CD4-positive, alpha-beta T cell (primary cell): ENCODE measurements around the gene CAPZB. TPM values are rescaled to one million over a fixed set of nuclear protein-coding genes. Genes with fewer than 3 reads are reported as not detected.
A peak's percentile ranks its signal among the peaks of the same experiment; 100 is the strongest.

Experiments used
- ATAC-seq: fragments of 200-7000 bp; cut with Tn5 transposase; one replicate; pipeline ENCODE4 v1.10.0; 2022; ENCODE audit warnings: mild to moderate bottlenecking; ENCODE audit not compliant: poor library complexity
- CTCF ChIA-PET: fragments of 350-600 bp; sonication (Branson Sonifier 250); formaldehyde crosslinking; loops from one replicate; lab custom pipeline; 2021; ENCODE audit warnings: antibody characterized with exemption, inconsistent platforms; lab: Charles Lee
- POLR2A ChIA-PET: fragments of 350-600 bp; sonication (Branson Sonifier 250); formaldehyde crosslinking; loops from one replicate; lab custom pipeline; 2021; ENCODE audit warnings: antibody characterized with exemption, inconsistent platforms; lab: Charles Lee
- DNase-seq, 14 experiments: peaks; one replicate each; pipeline ENCODE4 v3.0.0-alpha.2; 2013 to 2020; ENCODE audit warnings: mixed read lengths in 2 of 14
- H3K27ac ChIP-seq, 2 donors: one replicate each; pipeline versions ENCODE4 v1.5.1 to v1.7.0; 2013; ENCODE audit warnings: low read length in 2 of 2, low read depth in 1 of 2, mild to moderate bottlenecking in 1 of 2
- H3K27me3 ChIP-seq, 2 experiments: 1 replicate in 1 of 2; 2 replicates in 1 of 2; pipeline versions ENCODE4 v1.6.1 to v1.7.0; 2013; ENCODE audit warnings: low read length in 2 of 2, control low read depth in 1 of 2, mild to moderate bottlenecking in 1 of 2, moderate library complexity in 1 of 2; ENCODE audit not compliant: insufficient read depth in 2 of 2, control insufficient read depth in 1 of 2
- H3K36me3 ChIP-seq: one replicate; pipeline ENCODE4 v1.6.1; 2013; ENCODE audit warnings: low read length, control low read depth; ENCODE audit not compliant: insufficient read depth
- H3K4me1 ChIP-seq: one replicate; pipeline ENCODE4 v1.6.1; 2013; ENCODE audit warnings: low read length, control low read depth; ENCODE audit not compliant: insufficient read depth
- H3K4me3 ChIP-seq: one replicate; pipeline ENCODE4 v1.5.1; 2013; ENCODE audit warnings: mild to moderate bottlenecking, low read length, moderate library complexity
- H3K9me3 ChIP-seq, 2 experiments: 1 replicate in 1 of 2; 2 replicates in 1 of 2; pipeline versions ENCODE4 v1.6.1 to v1.7.0; 2013; ENCODE audit warnings: low read length in 2 of 2, mild to moderate bottlenecking in 2 of 2, control low read depth in 1 of 2, moderate library complexity in 1 of 2; ENCODE audit not compliant: control insufficient read depth in 1 of 2, insufficient read depth in 1 of 2
- H3K27ac Mint-ChIP-seq: one replicate; pipeline ENCODE4 v1.8.0; 2020; ENCODE audit warnings: mixed read lengths
- H3K27me3 Mint-ChIP-seq: one replicate; pipeline ENCODE4 v1.8.0; 2021; ENCODE audit warnings: mixed read lengths
- H3K36me3 Mint-ChIP-seq: one replicate; pipeline ENCODE4 v1.8.0; 2021; ENCODE audit warnings: low read depth, mixed read lengths
- H3K4me1 Mint-ChIP-seq: one replicate; pipeline ENCODE4 v1.8.0; 2021; ENCODE audit warnings: low read depth, mixed read lengths
- H3K4me3 Mint-ChIP-seq: one replicate; pipeline ENCODE4 v1.8.0; 2020; ENCODE audit warnings: mild to moderate bottlenecking, mixed read lengths
- H3K9me3 Mint-ChIP-seq: one replicate; pipeline ENCODE4 v1.8.0; 2020; ENCODE audit warnings: mixed read lengths
- CTCF ChIP-seq: fragments of 200-600 bp; IDR thresholded peaks from one replicate; pipeline ENCODE4 v1.8.0; 2022; ENCODE audit warnings: antibody characterized with exemption, mild to moderate bottlenecking
- intact Hi-C, 2 experiments: fragments of 100-400 bp; cut with DNase I in 1 of 2; cut with micrococcal nuclease in 1 of 2; formaldehyde crosslinking; loops; one replicate each; pipeline versions ENCODE4 v1.15.1 to v1.9.0; 2023 to 2025; cut with DNase I, micrococcal nuclease
- total RNA-seq, 174 experiments: library from RNA in 2 of 174; stranded (reverse) in 2 of 174; gene quantifications; one replicate each; pipeline ENCODE4 v1.2.3 and lab custom pipeline; 2021 to 2026

The CAPZB gene
- total RNA-seq, 2 experiments from 2014 or later: 168 to 173 TPM

- H3K9me3 ChIP-seq: peaks cover 0 to 4% of the 10 kb centered on the region in 2 experiments
- ChIA-PET POLR2A (interaction anchor here (0.8 kb wide), 1 partner anchor 131 kb away, joined by 3 read pairs; no protein-coding TSS in a partner anchor), CTCF (no interaction called here)
- H3K9me3 Mint-ChIP-seq: no peaks in the 10 kb centered on the region
- peaks cover 36% of the 10 kb centered on the region for H3K36me3 ChIP-seq
- no peaks in the 10 kb centered on the region for H3K27me3 ChIP-seq
- DNase-seq (no peak), ATAC-seq (no peak)
- TF ChIP-seq CTCF: no peak
- intact Hi-C loops: loop anchor here in 1 of 2 experiments (2.0 to 5.0 kb wide), 2 partner anchors 55 to 177 kb away; partner anchors contain the start of gene CAPZB
- H3K4me1 ChIP-seq: peaks cover 33% of the 10 kb centered on the region
- H3K36me3 Mint-ChIP-seq: peaks cover 39% of the 10 kb centered on the region
- peaks cover 35% of the 10 kb centered on the region for H3K4me1 Mint-ChIP-seq
- H3K4me3 Mint-ChIP-seq: peak overlapping the region; percentile 95
- H3K27me3 Mint-ChIP-seq: no peaks in the 10 kb centered on the region
- H3K27ac Mint-ChIP-seq: no peak overlapping the region
- H3K4me3 ChIP-seq: no peak overlapping the region
- H3K27ac ChIP-seq: no peak overlapping the region
Observed at GRCh38 chr1:19310061-19310460, 175.3 kb downstream of the CAPZB start.

- Histone ChIP-seq H3K4me1 (peaks cover 33% of the 10 kb centered on the region), H3K27ac (no peak overlapping the region), H3K4me3 (no peak overlapping the region), H3K9me3 (peaks cover 0 to 4% of the 10 kb centered on the region in 2 experiments), H3K36me3 (peaks cover 43% of the 10 kb centered on the region), H3K27me3 (no peaks in the 10 kb centered on the region)
- Mint-ChIP-seq H3K4me3 (peak overlapping the region; percentile 71), H3K36me3 (peaks cover 47% of the 10 kb centered on the region), H3K27me3 (no peaks in the 10 kb centered on the region), H3K27ac (no peak overlapping the region), H3K9me3 (no peaks in the 10 kb centered on the region), H3K4me1 (peaks cover 35% of the 10 kb centered on the region)
- intact Hi-C loops: no loop called here
- ATAC-seq: no peak
- CTCF ChIA-PET: no interaction called here
- TF ChIP-seq CTCF: no peak
- POLR2A ChIA-PET: interaction anchor here (0.8 kb wide), 1 partner anchor 130 kb away, joined by 3 read pairs; no protein-coding TSS in a partner anchor
- DNase-seq: no peak
Observed at GRCh38 chr1:19309123-19309813, 176.1 kb downstream of the CAPZB start.

- Mint-ChIP-seq H3K9me3 (no peaks in the 10 kb centered on the region), H3K27ac (no peak overlapping the region), H3K4me1 (peaks cover 33% of the 10 kb centered on the region), H3K27me3 (no peaks in the 10 kb centered on the region), H3K36me3 (peaks cover 55% of the 10 kb centered on the region), H3K4me3 (peak overlapping the region; percentile 71)
- no peak for DNase-seq
- TF ChIP-seq CTCF: no peak
- intact Hi-C loops: no loop called here
- ChIA-PET POLR2A (no interaction called here), CTCF (no interaction called here)
- Histone ChIP-seq H3K27me3 (no peaks in the 10 kb centered on the region), H3K4me3 (no peak overlapping the region), H3K4me1 (peaks cover 31% of the 10 kb centered on the region), H3K27ac (no peak overlapping the region), H3K9me3 (peaks cover 0 to 4% of the 10 kb centered on the region in 2 experiments), H3K36me3 (peaks cover 45% of the 10 kb centered on the region)
- ATAC-seq: no peak
Observed at GRCh38 chr1:19308509-19308907, 176.8 kb downstream of the CAPZB start.
